Ishikawa (cell line): Measurements from ENCODE around the gene MLLT3.

Experiments
- CEBPB ChIP-seq: IDR thresholded peaks from 2 replicates; pipeline ENCODE4 v1.6.1; 2012
- CREB1 ChIP-seq: IDR thresholded peaks from 2 replicates; pipeline ENCODE4 v1.6.1; 2012; ENCODE audit warnings: low read depth
- EGR1 ChIP-seq: IDR thresholded peaks from 2 replicates; pipeline ENCODE4 v1.6.1; 2012
- EP300 ChIP-seq: IDR thresholded peaks from 2 replicates; pipeline ENCODE4 v1.6.1; 2012; ENCODE audit warnings: borderline replicate concordance
- FOXM1 ChIP-seq: IDR thresholded peaks from 2 replicates; pipeline ENCODE4 v1.6.1; 2012; ENCODE audit warnings: low read depth, borderline replicate concordance
- NFIC ChIP-seq: IDR thresholded peaks from 2 replicates; pipeline ENCODE4 v1.6.1; 2012
- RAD21 ChIP-seq: IDR thresholded peaks from 2 replicates; pipeline ENCODE4 v1.6.1; 2012; ENCODE audit warnings: low read depth
- TAF1 ChIP-seq: IDR thresholded peaks from 2 replicates; pipeline ENCODE4 v1.6.1; 2012; ENCODE audit warnings: low read depth, mild to moderate bottlenecking
- TCF12 ChIP-seq: IDR thresholded peaks from 2 replicates; pipeline ENCODE4 v1.6.1; 2012; ENCODE audit warnings: low read depth
- TEAD4 ChIP-seq: IDR thresholded peaks from 2 replicates; pipeline ENCODE4 v1.6.1; 2012
- YY1 ChIP-seq: IDR thresholded peaks from 2 replicates; pipeline ENCODE4 v1.6.1; 2012; ENCODE audit warnings: low read depth
- ZBTB7A ChIP-seq: IDR thresholded peaks from 2 replicates; pipeline ENCODE4 v1.6.1; 2012; ENCODE audit warnings: low read depth
- TF ChIP-seq, protein P1 (sequence below): IDR thresholded peaks from 2 replicates; pipeline ENCODE4 v1.6.1; 2012
- TF ChIP-seq, protein P2 (sequence below): IDR thresholded peaks from 2 replicates; pipeline ENCODE4 v1.6.1; 2012
- TF ChIP-seq, protein P3 (sequence below): IDR thresholded peaks from 2 replicates; pipeline ENCODE4 v1.6.1; 2012; ENCODE audit warnings: low read depth, mild to moderate bottlenecking

Gene MLLT3

DNA sequence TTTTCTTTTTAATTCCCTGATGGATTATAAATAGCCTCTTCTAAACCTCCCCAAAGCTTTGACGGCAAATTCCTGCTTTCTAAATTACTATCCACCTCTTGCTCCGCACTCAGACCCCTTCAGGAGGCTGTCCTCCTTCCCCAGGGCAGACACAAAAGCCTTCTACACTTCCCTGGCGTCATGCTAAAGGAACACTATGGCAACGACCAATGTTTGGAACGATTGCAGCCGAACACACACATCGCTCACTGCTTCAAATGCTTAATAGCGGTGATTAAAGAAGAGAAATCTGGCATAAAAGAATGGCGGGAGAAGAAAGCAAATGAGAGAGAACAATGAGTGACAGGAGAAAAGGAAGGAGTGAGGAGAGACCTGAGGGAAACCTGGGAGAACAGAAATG is 297.3 kb downstream of the MLLT3 start:
- no peak for TF ChIP-seq ZBTB7A
- no peak for TF ChIP-seq RAD21
- no peak for TF ChIP-seq CEBPB
- TF ChIP-seq TEAD4, result no peak
- TF ChIP-seq NFIC, result no peak
- no peak for TF ChIP-seq EGR1
- TF ChIP-seq TCF12, result no peak
- no peak for TF ChIP-seq FOXM1
- TF ChIP-seq, protein P1, sequence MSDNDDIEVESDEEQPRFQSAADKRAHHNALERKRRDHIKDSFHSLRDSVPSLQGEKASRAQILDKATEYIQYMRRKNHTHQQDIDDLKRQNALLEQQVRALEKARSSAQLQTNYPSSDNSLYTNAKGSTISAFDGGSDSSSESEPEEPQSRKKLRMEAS, result no peak

DNA sequence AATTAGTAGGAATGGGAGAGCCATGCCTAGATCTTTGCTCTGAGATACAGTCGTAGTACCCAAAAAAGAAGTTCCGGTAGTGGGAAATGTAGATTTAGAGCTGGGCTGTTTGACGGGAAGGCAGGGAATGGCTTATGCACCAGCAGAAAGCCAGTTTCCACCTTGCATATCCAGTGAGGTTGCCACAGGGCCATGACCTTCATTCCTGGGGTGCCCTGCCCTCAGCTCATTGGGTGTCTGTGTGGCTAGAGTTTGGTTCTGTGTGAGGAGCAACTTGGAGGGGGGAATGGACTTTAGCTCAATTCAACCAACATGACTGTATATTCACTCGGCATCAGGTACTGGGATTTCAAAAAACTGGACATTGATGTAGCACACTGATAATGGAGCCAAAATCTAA is 300.1 kb downstream of the MLLT3 start:
- TF ChIP-seq TEAD4 (no peak), CREB1 (no peak), CEBPB (no peak), TCF12 (no peak), FOXM1 (no peak), TAF1 (no peak), NFIC (no peak), YY1 (no peak), ZBTB7A (no peak), EP300 (no peak), EGR1 (no peak), RAD21 (no peak)
- TF ChIP-seq, protein P2, sequence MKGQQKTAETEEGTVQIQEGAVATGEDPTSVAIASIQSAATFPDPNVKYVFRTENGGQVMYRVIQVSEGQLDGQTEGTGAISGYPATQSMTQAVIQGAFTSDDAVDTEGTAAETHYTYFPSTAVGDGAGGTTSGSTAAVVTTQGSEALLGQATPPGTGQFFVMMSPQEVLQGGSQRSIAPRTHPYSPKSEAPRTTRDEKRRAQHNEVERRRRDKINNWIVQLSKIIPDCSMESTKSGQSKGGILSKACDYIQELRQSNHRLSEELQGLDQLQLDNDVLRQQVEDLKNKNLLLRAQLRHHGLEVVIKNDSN, result no peak
- TF ChIP-seq, protein P3, sequence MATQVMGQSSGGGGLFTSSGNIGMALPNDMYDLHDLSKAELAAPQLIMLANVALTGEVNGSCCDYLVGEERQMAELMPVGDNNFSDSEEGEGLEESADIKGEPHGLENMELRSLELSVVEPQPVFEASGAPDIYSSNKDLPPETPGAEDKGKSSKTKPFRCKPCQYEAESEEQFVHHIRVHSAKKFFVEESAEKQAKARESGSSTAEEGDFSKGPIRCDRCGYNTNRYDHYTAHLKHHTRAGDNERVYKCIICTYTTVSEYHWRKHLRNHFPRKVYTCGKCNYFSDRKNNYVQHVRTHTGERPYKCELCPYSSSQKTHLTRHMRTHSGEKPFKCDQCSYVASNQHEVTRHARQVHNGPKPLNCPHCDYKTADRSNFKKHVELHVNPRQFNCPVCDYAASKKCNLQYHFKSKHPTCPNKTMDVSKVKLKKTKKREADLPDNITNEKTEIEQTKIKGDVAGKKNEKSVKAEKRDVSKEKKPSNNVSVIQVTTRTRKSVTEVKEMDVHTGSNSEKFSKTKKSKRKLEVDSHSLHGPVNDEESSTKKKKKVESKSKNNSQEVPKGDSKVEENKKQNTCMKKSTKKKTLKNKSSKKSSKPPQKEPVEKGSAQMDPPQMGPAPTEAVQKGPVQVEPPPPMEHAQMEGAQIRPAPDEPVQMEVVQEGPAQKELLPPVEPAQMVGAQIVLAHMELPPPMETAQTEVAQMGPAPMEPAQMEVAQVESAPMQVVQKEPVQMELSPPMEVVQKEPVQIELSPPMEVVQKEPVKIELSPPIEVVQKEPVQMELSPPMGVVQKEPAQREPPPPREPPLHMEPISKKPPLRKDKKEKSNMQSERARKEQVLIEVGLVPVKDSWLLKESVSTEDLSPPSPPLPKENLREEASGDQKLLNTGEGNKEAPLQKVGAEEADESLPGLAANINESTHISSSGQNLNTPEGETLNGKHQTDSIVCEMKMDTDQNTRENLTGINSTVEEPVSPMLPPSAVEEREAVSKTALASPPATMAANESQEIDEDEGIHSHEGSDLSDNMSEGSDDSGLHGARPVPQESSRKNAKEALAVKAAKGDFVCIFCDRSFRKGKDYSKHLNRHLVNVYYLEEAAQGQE, result no peak
- TF ChIP-seq, protein P1, result no peak

DNA sequence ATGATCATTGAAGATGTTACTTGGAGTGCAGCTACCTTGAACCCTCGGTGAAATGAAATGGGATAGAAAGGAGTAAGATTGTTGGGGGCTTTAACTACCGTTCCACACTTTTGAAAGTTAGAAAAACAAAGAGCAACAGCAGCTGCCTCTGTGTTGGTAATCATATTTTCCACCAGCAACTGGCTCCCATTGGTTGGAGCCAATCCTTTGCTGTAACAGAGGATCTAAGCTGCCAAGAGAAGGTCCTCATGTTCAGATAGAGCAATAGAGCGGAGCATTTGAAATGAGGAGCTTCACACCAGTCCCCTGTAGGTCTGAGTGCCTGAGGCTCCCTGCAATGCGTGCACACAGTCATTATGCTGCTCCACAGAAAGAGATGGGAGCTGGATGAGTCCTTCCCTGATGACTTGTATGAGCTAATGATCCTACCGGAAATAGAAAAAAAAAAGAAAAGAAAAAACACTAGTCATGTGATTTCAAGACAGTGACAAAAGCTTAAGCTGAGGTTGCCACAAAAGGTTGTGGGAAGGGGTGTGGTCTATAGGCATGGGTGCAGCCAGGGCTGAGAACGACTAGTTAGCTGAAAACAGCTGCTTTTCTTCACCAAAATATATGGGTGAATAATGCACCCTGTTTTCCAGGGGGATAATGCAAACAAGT is 300.7 kb downstream of the MLLT3 start:
- no peak for TF ChIP-seq EP300

DNA sequence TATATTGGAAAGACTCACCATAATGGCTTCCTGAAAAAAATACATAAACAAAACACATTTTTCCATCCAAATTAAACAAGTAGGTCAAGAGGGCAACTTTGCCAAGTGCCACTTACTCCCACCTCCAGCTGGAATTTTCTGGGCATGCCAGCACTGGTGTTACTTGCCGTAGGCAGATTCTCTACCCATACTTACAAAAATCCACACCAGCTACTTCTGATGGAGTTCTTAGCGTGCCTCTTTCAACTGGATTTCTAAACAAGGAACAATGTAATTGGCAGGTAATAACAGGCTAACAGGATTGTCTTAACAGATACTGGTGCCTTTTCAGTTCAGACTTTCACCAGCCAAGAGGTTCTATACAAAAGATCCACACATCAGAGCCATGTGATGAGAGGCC is 301.4 kb downstream of the MLLT3 start:
- TF ChIP-seq, protein P3, result no peak

DNA sequence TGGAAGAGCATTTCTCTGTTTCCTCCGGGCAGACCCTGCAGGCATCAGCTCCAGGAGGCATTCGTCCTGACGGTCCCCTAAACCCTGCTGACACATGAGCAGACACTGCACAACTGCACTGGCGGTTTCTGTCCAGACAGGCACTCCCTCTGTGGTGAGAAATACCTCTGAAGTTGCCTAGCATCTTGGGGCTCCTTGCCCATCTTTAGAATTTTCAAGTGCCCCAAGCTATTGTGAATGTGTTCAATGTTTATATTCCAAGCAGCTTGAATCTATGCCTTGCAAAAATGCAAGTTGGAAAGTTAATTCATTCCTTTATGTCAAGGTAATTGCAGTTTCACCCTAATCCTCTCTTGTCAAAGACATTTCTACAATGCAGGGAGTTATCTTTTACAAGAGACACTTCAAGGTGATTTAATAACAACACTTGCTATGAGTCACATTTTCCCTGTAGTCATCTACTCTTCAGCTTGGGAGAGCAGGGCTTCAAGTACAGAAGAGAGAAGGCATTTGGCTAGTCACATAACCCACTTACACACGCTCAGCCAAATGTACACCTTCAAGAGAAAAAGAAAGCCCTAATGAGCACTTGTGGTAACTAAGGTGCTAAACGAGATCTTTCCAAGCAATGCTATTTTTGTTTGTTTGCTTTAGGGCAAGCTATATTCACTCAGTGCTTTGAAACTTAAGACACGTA is 302.5 kb downstream of the MLLT3 start:
- TF ChIP-seq, protein P2, result no peak
- TF ChIP-seq YY1 (no peak), RAD21 (no peak)

DNA sequence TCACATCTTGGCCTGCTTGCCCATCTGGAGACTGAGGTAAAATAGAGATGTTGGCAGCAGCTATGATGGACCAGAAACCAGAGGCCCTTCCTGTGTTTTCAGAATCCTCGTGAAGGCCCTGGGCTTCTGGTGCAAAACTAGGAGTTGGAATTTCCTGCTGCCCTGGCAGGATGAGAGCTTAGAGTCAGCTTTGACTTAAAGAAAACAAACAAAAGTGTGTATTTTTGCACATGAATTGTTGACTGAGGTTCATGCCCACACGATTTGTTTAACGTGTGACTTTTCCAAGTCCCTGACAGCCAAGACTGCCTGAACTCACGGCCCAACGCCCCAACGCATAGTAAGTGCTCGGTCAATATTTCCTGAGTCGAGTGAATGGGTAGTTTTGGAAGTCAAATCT is 303.1 kb downstream of the MLLT3 start:
- TF ChIP-seq, protein P2, result no peak
- TF ChIP-seq, protein P3, result no peak
- TF ChIP-seq RAD21 (no peak), ZBTB7A (no peak), EP300 (no peak), YY1 (no peak), CEBPB (no peak), TAF1 (no peak), CREB1 (no peak), FOXM1 (no peak)
- TF ChIP-seq, protein P1, result no peak
